GM12875 (cell line): ENCODE results near the gene RAB14.

Experiments used
- H3K4me3 ChIP-seq: one replicate; pipeline ENCODE4 v1.5.1; 2011; ENCODE audit warnings: low read depth, low read length, control low read depth
- TF ChIP-seq, protein P1 (sequence below): IDR thresholded peaks from 2 replicates; pipeline ENCODE4 v1.5.1; 2011; ENCODE audit warnings: low read depth, mild to moderate bottlenecking, control low read depth, inconsistent platforms, low read length, moderate library complexity, borderline replicate concordance; ENCODE audit not compliant: insufficient read depth

The RAB14 gene

DNA sequence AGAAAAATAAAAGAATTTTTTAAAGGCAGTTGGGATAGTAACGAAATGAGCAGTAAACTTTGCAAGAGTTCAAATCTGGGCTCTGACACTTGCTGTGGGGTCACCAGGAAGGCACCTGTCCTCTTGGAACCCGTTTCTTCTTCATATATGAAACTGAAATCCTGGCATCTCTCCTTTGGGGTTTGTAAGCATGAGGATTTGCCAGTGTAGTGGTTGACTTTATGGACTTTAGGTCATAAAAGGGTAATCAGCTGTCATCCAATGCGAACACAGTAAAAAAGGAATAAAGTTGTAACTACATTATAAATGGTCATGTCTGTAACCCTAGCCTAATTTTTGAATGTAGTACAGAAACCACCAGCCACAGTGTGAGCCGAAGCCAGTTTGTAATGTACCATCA lies 1.3 kb downstream of the RAB14 start:
- TF ChIP-seq, protein P1, sequence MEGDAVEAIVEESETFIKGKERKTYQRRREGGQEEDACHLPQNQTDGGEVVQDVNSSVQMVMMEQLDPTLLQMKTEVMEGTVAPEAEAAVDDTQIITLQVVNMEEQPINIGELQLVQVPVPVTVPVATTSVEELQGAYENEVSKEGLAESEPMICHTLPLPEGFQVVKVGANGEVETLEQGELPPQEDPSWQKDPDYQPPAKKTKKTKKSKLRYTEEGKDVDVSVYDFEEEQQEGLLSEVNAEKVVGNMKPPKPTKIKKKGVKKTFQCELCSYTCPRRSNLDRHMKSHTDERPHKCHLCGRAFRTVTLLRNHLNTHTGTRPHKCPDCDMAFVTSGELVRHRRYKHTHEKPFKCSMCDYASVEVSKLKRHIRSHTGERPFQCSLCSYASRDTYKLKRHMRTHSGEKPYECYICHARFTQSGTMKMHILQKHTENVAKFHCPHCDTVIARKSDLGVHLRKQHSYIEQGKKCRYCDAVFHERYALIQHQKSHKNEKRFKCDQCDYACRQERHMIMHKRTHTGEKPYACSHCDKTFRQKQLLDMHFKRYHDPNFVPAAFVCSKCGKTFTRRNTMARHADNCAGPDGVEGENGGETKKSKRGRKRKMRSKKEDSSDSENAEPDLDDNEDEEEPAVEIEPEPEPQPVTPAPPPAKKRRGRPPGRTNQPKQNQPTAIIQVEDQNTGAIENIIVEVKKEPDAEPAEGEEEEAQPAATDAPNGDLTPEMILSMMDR = no peak
- peak overlapping the region; percentile 88 for H3K4me3 ChIP-seq

DNA sequence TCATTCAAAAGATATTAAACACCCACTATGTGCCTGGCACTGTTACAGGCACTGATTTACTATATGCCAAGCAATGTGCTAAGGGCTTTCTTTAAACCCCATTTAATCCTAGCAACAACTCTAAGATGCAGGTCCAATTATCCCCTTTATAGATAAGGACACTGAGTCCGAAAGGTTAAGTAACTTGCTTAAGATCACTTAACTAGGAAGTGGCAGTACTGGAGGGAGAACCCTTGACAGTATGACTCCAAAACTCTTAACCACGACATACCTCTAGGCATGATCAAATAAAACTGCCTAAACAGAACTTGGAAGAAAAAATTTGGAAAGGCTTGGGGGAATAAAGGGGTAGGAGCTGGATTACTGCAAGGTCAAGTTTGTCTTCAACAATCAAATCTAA lies 1.7 kb downstream of the RAB14 start:
- peak overlapping the region; percentile 88 for H3K4me3 ChIP-seq
- TF ChIP-seq, protein P1 = no peak

DNA sequence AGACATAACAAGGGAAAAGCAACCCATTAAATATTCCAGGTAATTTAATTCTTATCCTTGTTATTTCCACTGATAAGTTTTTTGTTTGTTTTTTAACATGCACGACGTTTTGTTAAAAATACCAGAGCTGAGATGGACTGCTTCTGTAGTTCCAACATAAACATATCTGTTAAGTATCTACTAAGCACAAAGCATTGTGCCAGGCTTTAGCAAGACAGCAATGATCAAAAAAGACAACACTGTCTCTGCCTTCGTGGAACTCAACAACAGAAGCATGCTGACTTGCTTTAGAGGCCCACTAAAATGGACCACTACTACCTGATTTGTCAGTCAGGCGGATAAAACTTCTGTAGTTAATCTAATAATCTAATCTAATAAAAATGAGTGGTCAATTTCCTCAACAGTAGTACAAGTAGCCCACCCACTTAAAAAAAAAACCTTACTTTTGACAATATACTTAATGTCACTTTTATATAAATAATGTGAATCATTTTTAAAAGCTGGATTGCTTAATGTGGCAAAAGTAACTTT lies 3.1 kb downstream of the RAB14 start:
- no peak overlapping the region for H3K4me3 ChIP-seq
- TF ChIP-seq, protein P1 = no peak

DNA sequence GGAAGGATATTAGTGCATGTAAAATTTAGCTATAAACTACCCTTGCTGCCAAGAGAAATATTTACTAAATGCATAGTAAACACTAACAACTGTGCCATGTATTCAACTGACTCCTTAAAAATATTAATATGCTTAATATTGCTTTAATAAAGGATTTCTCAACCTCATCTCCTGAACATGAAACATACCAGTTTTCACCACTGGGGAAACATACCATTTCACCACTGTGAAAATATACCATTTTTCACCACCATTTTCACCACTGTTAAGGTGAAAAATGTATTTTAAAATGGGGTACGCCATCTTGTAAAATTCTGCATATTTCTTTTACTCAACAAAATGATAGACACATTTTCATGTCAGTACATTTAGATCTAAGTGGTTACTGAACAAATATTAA lies 4.5 kb downstream of the RAB14 start:
- TF ChIP-seq, protein P1 = no peak
- H3K4me3 ChIP-seq = no peak overlapping the region

DNA sequence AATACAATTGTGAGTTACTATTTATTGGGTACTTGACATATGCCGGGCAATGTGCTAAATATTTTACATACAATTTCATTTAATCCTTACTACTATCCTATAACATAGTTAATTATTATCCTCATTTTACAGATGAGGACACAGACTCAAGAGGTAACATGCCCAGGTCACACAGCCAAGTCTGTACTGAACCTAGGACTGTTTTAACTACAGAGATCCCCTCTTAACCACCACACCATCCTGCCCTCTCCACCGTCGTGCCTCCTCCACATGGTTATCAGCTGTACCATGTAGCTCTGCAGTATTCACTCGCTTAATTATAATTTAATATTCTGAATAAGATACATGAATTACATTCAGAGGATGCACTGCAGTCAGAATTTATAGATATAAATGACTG lies 5.3 kb downstream of the RAB14 start:
- no peak overlapping the region for H3K4me3 ChIP-seq
- TF ChIP-seq, protein P1 = no peak

DNA sequence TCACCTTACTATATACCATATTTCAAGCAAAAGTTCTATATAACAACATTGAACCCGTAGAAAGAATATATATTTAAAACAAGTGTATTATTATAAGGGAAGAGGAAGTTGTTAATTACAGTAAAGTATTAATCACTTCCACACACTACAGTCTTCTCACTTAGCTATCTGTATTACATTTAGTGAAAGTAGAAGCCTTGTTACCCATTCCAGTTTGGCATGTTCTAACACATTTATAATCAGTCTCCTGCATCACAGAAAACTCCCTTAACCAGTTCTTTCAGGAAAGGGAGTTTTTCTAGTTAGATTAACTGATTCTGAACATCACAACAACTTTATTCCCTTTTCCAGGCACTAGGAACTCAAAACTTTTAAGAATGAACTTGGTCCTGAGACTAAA lies 6.9 kb downstream of the RAB14 start:
- no peak overlapping the region for H3K4me3 ChIP-seq

DNA sequence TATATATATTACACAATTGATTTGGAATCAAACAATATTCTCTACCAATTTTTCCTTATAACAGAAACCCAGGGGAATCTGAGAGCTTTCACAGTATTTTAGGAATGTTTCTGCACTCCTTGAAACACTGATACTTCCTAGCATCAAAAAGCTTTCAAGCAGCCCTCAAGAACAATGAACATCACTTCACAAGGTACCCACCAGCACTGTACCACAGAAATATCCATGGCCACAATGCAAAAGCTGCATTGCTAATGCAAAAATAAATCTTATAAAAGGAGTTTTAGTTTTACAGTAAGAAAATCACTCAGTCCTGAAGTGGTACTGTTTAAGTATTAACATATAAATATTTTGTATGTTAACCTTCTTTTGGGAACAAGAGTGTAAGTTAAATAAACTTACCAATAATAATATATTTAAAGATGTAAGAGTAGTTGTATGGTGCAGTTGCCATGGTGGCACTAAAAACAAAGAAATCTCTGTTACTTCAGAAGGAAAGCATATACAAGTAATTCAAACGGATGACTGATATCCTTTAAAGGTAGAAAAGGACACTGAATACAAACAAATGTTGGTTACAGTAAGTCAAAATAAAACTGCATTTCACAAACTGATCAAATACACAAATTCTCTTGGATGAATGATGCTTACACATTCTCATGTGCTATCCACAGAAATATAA lies 8.6 kb downstream of the RAB14 start:
- TF ChIP-seq, protein P1 = no peak
- no peak overlapping the region for H3K4me3 ChIP-seq

More for the DNA sequence above, 6.9 kb downstream of the RAB14 start:
- TF ChIP-seq, protein P1 = no peak
